ENCODE results near the gene UTF1. TPM values are rescaled to one million over a fixed set of nuclear protein-coding genes. Genes with fewer than 3 reads are reported as not detected.

UTF1 gene
- total RNA-seq, 2 donors from 2014 or later, result 1.5 TPM; not detected in 1

GRCh38 chr10:133243593-133243992, 13.6 kb downstream of the UTF1 start:
- no peaks in the 10 kb centered on the region for H3K4me1 ChIP-seq (ENCODE audit: control insufficient read depth, insufficient read depth, low read length)
- H3K36me3 ChIP-seq (ENCODE audit: control insufficient read depth, insufficient read depth, low read length), result no peaks in the 10 kb centered on the region
- no peak overlapping the region for H3K4me3 Mint-ChIP-seq
- H3K27me3 ChIP-seq (ENCODE audit: control insufficient read depth, insufficient read depth, low read length, poor library complexity, severe bottlenecking), result peaks cover 6% of the 10 kb centered on the region
- H3K27ac Mint-ChIP-seq, result no peak overlapping the region
- DNase-seq, result no peak
- H3K27me3 Mint-ChIP-seq (ENCODE audit: insufficient read depth), result peaks cover 6% of the 10 kb centered on the region
- no peak overlapping the region for H3K9ac ChIP-seq (ENCODE audit: extremely low read depth, low read length, poor library complexity, severe bottlenecking)
- H3K4me1 Mint-ChIP-seq, result peaks cover 19% of the 10 kb centered on the region
- no peak overlapping the region for H3K27ac ChIP-seq (ENCODE audit: low read depth, low read length)
- no peak overlapping the region for H3K4me3 ChIP-seq (ENCODE audit: low read length)
- 89 to 92% methylated on average over 10 to 14 of the region's 14 CpGs for WGBS, 2 experiments (ENCODE audit: insufficient coverage in 1 of 2, insufficient read length in 1 of 2)
- H3K36me3 Mint-ChIP-seq (ENCODE audit: low read depth), result peaks cover 14% of the 10 kb centered on the region
- H3K9me3 ChIP-seq (ENCODE audit: control insufficient read depth, low read length), result no peaks in the 10 kb centered on the region
- H3K9me3 Mint-ChIP-seq, result no peaks in the 10 kb centered on the region
- TF ChIP-seq CTCF (conservative IDR thresholded peaks at IDR 0.05), result no peak

GRCh38 chr10:133245439-133246235, 15.6 kb downstream of the UTF1 start:
- Mint-ChIP-seq H3K27me3 (ENCODE audit: insufficient read depth) (no peaks in the 10 kb centered on the region), H3K4me1 (peaks cover 9% of the 10 kb centered on the region), H3K9me3 (no peaks in the 10 kb centered on the region), H3K4me3 (no peak overlapping the region), H3K36me3 (ENCODE audit: low read depth) (peaks cover 12% of the 10 kb centered on the region), H3K27ac (no peak overlapping the region)
- no peaks in the 10 kb centered on the region for H3K9me3 ChIP-seq (ENCODE audit: control insufficient read depth, low read length)
- no peak overlapping the region for H3K4me3 ChIP-seq (ENCODE audit: low read length)
- WGBS, 2 experiments (ENCODE audit: insufficient coverage in 1 of 2, insufficient read length in 1 of 2), result 82 to 84% methylated on average over 21 to 33 of the region's 33 CpGs
- no peaks in the 10 kb centered on the region for H3K36me3 ChIP-seq (ENCODE audit: control insufficient read depth, insufficient read depth, low read length)
- H3K9ac ChIP-seq (ENCODE audit: extremely low read depth, low read length, poor library complexity, severe bottlenecking), result no peak overlapping the region
- DNase-seq, result peak; percentile 79
- no peaks in the 10 kb centered on the region for H3K27me3 ChIP-seq (ENCODE audit: control insufficient read depth, insufficient read depth, low read length, poor library complexity, severe bottlenecking)
- no peaks in the 10 kb centered on the region for H3K4me1 ChIP-seq (ENCODE audit: control insufficient read depth, insufficient read depth, low read length)
- H3K27ac ChIP-seq (ENCODE audit: low read depth, low read length), result no peak overlapping the region
- TF ChIP-seq CTCF (conservative IDR thresholded peaks at IDR 0.05), result no peak

GRCh38 chr10:133246236-133246626, 16.2 kb downstream of the UTF1 start:
- Histone ChIP-seq H3K27ac (ENCODE audit: low read depth, low read length) (no peak overlapping the region), H3K9ac (ENCODE audit: extremely low read depth, low read length, poor library complexity, severe bottlenecking) (no peak overlapping the region), H3K4me1 (ENCODE audit: control insufficient read depth, insufficient read depth, low read length) (no peaks in the 10 kb centered on the region), H3K4me3 (ENCODE audit: low read length) (no peak overlapping the region), H3K9me3 (ENCODE audit: control insufficient read depth, low read length) (no peaks in the 10 kb centered on the region), H3K36me3 (ENCODE audit: control insufficient read depth, insufficient read depth, low read length) (no peaks in the 10 kb centered on the region), H3K27me3 (ENCODE audit: control insufficient read depth, insufficient read depth, low read length, poor library complexity, severe bottlenecking) (no peaks in the 10 kb centered on the region)
- Mint-ChIP-seq H3K27ac (no peak overlapping the region), H3K4me1 (peaks cover 9% of the 10 kb centered on the region), H3K27me3 (ENCODE audit: insufficient read depth) (no peaks in the 10 kb centered on the region), H3K36me3 (ENCODE audit: low read depth) (peaks cover 6% of the 10 kb centered on the region), H3K4me3 (no peak overlapping the region), H3K9me3 (no peaks in the 10 kb centered on the region)
- WGBS, 2 experiments (ENCODE audit: insufficient coverage in 1 of 2, insufficient read length in 1 of 2), result 84 to 90% methylated on average over 6 to 12 of the region's 12 CpGs
- no peak for TF ChIP-seq CTCF (conservative IDR thresholded peaks at IDR 0.05)
- DNase-seq, result no peak
